Aorta (tissue), 5 donors: ENCODE measurements around the gene PRKD2. TPM values are rescaled to one million over a fixed set of nuclear protein-coding genes. Genes with fewer than 3 reads are reported as not detected.

Experiments
- ATAC-seq: fragments of 200-7000 bp; cut with Tn5 transposase; one replicate; pipeline ENCODE4 v1.9.1; 2022; ENCODE audit warnings: moderate library complexity; ENCODE audit not compliant: low FRiP score
- DNase-seq, 2 donors: peaks; one replicate each; pipeline ENCODE4 v3.0.0-alpha.2; 2020
- H3K27ac ChIP-seq, 2 donors: one replicate each; pipeline ENCODE4 v1.5.1; 2013; ENCODE audit warnings: low read length in 2 of 2, mild to moderate bottlenecking in 2 of 2, moderate library complexity in 2 of 2, control low read depth in 1 of 2, inconsistent platforms in 1 of 2, low read depth in 1 of 2
- H3K27me3 ChIP-seq, 2 donors: one replicate each; pipeline ENCODE4 v1.6.1; 2013; ENCODE audit warnings: control low read depth in 1 of 2, low read length in 1 of 2, mild to moderate bottlenecking in 1 of 2, moderate library complexity in 1 of 2; ENCODE audit not compliant: insufficient read depth in 2 of 2, control insufficient read depth in 1 of 2
- H3K36me3 ChIP-seq, 2 donors: one replicate each; pipeline ENCODE4 v1.6.1; 2013; ENCODE audit warnings: control low read depth in 1 of 2, low read length in 1 of 2, mild to moderate bottlenecking in 1 of 2; ENCODE audit not compliant: insufficient read depth in 2 of 2, control insufficient read depth in 1 of 2
- H3K4me1 ChIP-seq, 2 donors: one replicate each; pipeline ENCODE4 v1.6.1; 2013; ENCODE audit warnings: low read length in 2 of 2, control low read depth in 1 of 2, mild to moderate bottlenecking in 1 of 2, moderate library complexity in 1 of 2; ENCODE audit not compliant: insufficient read depth in 2 of 2, control insufficient read depth in 1 of 2
- H3K4me3 ChIP-seq, 2 donors: one replicate each; pipeline ENCODE4 v1.5.1; 2013; ENCODE audit warnings: low read length in 2 of 2, control low read depth in 1 of 2, mild to moderate bottlenecking in 1 of 2
- H3K9me3 ChIP-seq: one replicate; pipeline ENCODE4 v1.6.1; 2013; ENCODE audit warnings: mild to moderate bottlenecking, low read length; ENCODE audit not compliant: control insufficient read depth
- WGBS, 2 donors: extraction: QIAGEN DNeasy Blood & Tissue Kit; methylation state at CpG; one replicate each; pipeline ENCODE4 v1.1.7; 2013; 5-methylcytosine and 5-hydroxymethylcytosine counted together
- intact Hi-C, 2 donors: fragments of 100-400 bp; cut with DNase I; formaldehyde crosslinking; loops; one replicate each; pipeline versions ENCODE4 v1.14.2 to v1.15.0; 2022
- polyA plus RNA-seq, 2 donors: library from polyadenylated mRNA; stranded (reverse); fragments of 200-250 nt; gene quantifications; one replicate each; pipeline ENCODE4 v1.2.3, GENCODE V29; 2013
- total RNA-seq, 2 donors: library from RNA; stranded (reverse); fragmentation: NEBNext Ultra II Directional; extraction: Animal tissue kit (Norgen Biotek cat#: 25700); gene quantifications; one replicate each; pipeline ENCODE4 v1.2.1, GENCODE V29; 2021
- donor health status: healthy with polysubstance abuse.
- donor health status: Bipolar disorder and iron deficiency.
- donor health status: DM: no; HTN: no; CAD: no.
- donor health status: DM: no; HTN: no; CAD: no.
- donor health status: DM: yes; HTN: yes; CAD: no.

PRKD2 gene
- total and polyA plus RNA-seq, 4 donors: 15.3 to 79.2 (median 52.4) TPM

DNA sequence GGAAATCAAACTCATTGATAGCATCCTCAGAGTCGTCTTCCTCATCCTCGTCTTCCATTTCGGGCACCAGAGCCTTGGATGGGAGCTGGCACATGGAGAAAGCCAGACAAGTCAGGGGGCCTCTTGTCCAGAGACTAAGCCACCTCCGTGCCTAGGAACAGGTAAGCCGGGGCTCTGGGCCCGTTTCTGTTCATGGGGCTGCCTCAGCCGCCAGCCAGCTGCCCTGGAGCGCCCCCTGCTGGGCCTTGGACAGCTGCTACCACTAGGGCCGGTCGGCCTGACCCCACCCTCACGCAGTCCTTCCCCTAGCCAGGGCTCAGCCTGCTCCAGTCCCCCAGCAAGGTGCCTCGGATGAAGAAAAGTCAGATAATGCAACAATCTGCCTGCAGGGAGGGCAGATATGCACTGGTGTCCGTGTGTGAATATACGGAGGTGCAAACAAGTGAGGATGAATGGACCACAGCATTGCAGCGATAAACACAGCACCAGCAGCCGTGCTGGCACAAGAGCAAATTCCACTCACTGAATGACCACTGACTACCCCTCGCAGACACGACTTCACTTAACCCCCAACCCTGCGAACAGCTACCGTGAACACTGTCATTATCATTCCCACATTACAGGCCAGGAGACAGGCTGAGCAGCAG, 11.9 kb upstream of the PRKD2 start:
- 42% methylated on average over 20 of the region's 20 CpGs for WGBS, 2 donors
- ATAC-seq (peak; percentile 83), DNase-seq (peak; percentile 82 to 93)
- no peak overlapping the region for H3K27ac ChIP-seq
- peaks cover 0 to 12% of the 10 kb centered on the region in 2 donors for H3K36me3 ChIP-seq
- H3K9me3 ChIP-seq: no peaks in the 10 kb centered on the region
- no peak overlapping the region for H3K4me3 ChIP-seq
- intact Hi-C loops: loop anchor here in 1 of 2 donors (2.0 kb wide), 1 partner anchor 24 kb away; no protein-coding TSS in a partner anchor
- H3K4me1 ChIP-seq: no peaks in the 10 kb centered on the region
- H3K27me3 ChIP-seq: no peaks in the 10 kb centered on the region

DNA sequence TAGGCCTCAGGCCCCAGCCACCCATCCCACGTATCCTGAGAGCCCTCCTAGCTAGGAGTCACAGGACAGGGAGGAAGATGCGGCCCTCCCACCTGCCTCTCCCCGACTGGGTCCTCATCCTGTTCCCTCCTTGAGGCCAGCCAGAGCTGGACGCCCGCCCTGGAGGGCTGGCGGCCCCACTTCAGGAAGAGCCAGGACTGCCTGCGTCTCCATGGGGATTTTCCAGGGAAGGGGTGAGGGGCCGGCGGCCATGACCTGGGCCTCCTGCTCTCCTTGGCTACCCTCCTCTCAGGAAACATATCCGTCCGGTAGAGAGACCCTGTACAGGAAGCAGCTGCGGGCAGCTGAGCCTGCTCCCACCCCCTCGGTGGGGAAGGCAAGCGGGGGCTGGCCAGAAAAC, 11.3 kb upstream of the PRKD2 start:
- Histone ChIP-seq H3K27ac (no peak overlapping the region), H3K4me3 (no peak overlapping the region), H3K27me3 (no peaks in the 10 kb centered on the region), H3K9me3 (no peaks in the 10 kb centered on the region), H3K36me3 (peaks cover 0 to 12% of the 10 kb centered on the region in 2 donors), H3K4me1 (no peaks in the 10 kb centered on the region)
- WGBS, 2 donors: 75 to 82% methylated on average over 14 of the region's 14 CpGs
- intact Hi-C loops: loop anchor here in 1 of 2 donors (2.0 kb wide), 1 partner anchor 23 kb away; no protein-coding TSS in a partner anchor
- DNase-seq: no peak
- ATAC-seq: peak; percentile 16

DNA sequence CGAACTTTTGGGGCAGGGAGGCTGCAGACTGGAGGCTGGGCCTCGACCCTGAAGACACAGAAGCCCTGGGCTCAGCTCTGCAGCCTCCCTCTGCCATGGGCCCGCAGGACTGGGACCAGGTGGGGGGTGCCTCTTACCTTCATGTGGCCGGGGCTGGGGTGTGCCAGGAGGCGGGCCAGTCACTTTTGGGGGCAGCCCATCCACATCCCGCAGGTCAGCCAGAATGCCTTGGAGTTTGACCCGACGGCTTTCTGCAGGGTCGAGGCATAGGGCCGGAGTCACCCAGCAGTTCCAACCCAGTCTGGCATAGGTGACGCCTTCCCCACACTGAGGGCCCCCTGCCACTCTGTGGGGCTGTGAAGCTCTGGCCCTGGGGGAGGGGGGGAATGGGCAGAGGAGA, 10.8 kb upstream of the PRKD2 start:
- no peaks in the 10 kb centered on the region for H3K9me3 ChIP-seq
- WGBS, 2 donors: 86 to 88% methylated on average over 11 of the region's 11 CpGs
- DNase-seq: no peak
- no peak overlapping the region for H3K27ac ChIP-seq
- intact Hi-C loops: loop anchor here in 1 of 2 donors (2.0 kb wide), 1 partner anchor 23 kb away; no protein-coding TSS in a partner anchor
- no peaks in the 10 kb centered on the region for H3K4me1 ChIP-seq
- H3K36me3 ChIP-seq: peaks cover 0 to 11% of the 10 kb centered on the region in 2 donors
- ATAC-seq: no peak
- no peak overlapping the region for H3K4me3 ChIP-seq
- no peaks in the 10 kb centered on the region for H3K27me3 ChIP-seq

DNA sequence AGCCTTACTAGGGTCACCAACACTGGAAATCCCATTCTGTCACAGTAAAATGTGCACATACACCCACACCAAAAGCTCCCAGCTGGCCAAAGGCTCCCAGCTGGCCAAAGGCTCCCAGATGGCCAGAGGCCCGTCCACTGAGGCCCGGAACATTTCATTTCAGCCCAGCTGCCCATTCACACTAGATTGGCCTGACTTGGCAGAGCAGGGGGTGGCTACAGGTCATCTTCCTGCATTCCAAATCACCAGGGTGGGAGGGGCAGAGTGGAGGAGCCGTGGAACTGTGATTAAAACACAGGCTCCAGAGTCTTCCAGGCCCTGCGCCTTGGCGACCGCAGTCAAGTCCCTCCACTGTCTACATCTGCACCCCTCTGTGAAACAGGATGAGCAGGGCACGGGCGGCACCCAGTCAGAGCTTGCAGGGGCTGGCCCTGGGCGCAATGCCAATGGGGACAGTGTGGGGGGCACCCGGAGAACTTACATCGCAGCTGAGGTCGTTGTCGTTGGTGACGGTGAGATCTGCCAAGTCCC, 10.1 kb upstream of the PRKD2 start:
- ATAC-seq (no peak), DNase-seq (no peak)
- Histone ChIP-seq H3K36me3 (peaks cover 0 to 11% of the 10 kb centered on the region in 2 donors), H3K9me3 (no peaks in the 10 kb centered on the region), H3K27ac (no peak overlapping the region), H3K4me1 (no peaks in the 10 kb centered on the region), H3K27me3 (no peaks in the 10 kb centered on the region), H3K4me3 (no peak overlapping the region)
- 78 to 87% methylated on average over 14 of the region's 14 CpGs for WGBS, 2 donors
- intact Hi-C loops: no loop called here

DNA sequence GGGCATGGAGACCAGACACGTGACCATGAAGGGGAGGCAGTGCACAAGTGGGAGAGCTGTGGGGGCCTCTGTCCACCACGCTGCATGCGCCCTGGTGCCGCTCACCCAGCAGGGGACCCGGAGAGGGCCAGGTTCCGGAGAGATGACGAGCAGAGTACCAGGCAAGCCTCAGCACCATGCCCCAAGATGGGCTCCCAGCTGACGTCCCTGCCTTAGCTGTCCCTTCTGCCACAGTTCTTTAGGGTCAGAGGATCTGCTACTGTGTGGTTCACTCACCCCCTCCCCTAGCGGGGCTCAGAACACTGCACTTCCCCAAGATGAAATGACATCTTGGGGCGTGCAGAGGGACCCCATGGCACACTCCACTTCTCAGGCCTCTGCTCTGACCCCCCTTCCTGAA, 9.6 kb upstream of the PRKD2 start:
- no peak overlapping the region for H3K4me3 ChIP-seq
- H3K36me3 ChIP-seq: peaks cover 0 to 11% of the 10 kb centered on the region in 2 donors
- no peaks in the 10 kb centered on the region for H3K4me1 ChIP-seq
- no peak overlapping the region for H3K27ac ChIP-seq
- WGBS, 2 donors: 78 to 80% methylated on average over 10 of the region's 10 CpGs
- DNase-seq (no peak), ATAC-seq (no peak)
- H3K27me3 ChIP-seq: no peaks in the 10 kb centered on the region
- no peaks in the 10 kb centered on the region for H3K9me3 ChIP-seq
- intact Hi-C loops: no loop called here

DNA sequence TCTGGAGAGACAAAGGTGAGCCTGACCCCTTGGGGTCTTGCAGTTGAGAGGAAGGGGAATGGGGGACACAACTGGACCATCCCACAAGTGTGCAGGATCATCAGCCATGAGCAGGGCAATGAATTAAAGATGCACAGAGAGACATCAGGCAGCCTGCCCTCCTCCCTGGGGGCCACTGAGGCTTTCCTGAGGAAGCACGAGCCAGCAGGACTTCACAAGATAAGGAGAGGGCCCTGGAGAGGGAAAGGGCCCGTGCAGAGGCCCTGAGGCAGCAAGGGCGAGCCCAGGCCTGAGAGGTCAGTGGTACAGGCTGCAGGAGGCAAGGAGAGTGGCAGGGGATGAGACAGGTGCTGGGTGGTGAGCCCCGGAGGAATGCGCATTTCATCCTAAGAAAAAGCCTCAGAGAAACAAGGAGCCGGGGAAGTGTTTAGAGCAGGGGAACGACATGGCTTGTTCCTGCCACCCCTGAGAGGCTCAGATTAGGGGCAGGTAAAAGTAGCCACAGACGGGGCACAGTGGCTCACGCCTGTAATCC, 9.0 kb upstream of the PRKD2 start:
- intact Hi-C loops: no loop called here
- Histone ChIP-seq H3K9me3 (no peaks in the 10 kb centered on the region), H3K27me3 (no peaks in the 10 kb centered on the region), H3K36me3 (peaks cover 0 to 11% of the 10 kb centered on the region in 2 donors), H3K4me1 (no peaks in the 10 kb centered on the region), H3K27ac (no peak overlapping the region), H3K4me3 (no peak overlapping the region)
- DNase-seq (no peak), ATAC-seq (no peak)
- WGBS, 2 donors: 76 to 78% methylated on average over 9 of the region's 9 CpGs

DNA sequence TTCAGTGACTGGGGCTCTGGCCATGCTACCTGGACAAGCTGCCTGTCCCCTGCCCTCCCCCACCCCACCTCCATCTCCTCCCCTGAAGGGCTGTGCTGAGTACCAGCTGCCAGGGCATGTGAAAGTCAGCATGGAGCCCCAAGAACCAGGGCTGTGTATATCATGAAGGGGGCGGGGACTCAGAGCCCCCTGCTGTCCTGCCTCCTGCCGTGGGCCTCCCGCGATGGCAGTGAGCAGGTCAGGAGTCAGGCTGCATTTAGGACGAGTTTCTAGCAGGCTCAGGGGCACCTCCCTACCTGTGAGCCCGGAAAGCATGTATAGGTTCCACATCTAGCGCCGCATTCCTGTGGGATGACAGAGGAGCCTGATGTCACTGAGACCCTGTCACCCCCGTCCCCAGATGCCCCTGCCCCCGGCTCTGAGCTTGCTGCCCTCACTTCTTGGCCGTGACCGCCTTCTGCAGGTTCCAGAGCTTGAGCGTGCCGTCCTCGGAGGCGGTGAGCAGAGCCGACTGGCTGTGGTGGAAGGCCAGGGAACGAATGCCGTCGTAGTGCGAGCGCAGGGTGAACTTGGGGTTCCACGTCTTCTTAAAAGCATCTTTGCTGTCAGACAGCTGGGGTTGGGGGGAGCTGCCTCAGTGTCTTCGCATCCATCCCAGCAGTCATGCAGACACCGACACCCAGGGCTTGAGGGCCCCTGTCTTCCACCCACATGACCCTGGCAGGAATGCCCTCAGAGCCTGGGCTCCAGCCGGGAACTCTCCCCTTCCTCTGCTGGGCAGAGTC, 8.3 kb upstream of the PRKD2 start:
- ATAC-seq (no peak), DNase-seq (no peak)
- 86 to 89% methylated on average over 26 of the region's 26 CpGs for WGBS, 2 donors
- Histone ChIP-seq H3K4me3 (no peak overlapping the region), H3K27me3 (no peaks in the 10 kb centered on the region), H3K27ac (no peak overlapping the region), H3K36me3 (peaks cover 0 to 6% of the 10 kb centered on the region in 2 donors), H3K9me3 (no peaks in the 10 kb centered on the region), H3K4me1 (no peaks in the 10 kb centered on the region)
- intact Hi-C loops: no loop called here

DNA sequence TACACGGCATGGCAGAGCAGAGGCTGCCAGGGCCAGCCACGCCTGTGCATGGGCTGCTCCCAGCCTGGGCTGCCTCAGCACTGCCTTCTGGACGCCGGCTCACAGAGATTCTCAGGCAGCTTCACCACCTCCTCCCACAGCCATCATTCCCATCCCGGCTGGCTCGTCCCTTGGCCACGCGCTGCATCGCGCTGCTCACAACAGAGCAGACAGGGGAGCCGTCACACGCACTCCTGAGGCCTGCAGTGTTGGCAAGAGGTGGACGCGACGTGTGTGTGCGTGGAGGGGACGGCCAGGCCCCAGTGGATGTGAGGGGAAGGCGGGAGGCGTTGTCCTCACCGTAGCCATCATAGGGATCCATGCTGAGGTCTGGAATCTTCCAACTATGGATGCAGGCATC, 7.6 kb upstream of the PRKD2 start:
- H3K9me3 ChIP-seq: no peaks in the 10 kb centered on the region
- intact Hi-C loops: no loop called here
- H3K27ac ChIP-seq: no peak overlapping the region
- ATAC-seq (no peak), DNase-seq (peak in 1 of 2 donors; percentile 34)
- no peaks in the 10 kb centered on the region for H3K4me1 ChIP-seq
- H3K4me3 ChIP-seq: no peak overlapping the region
- 81 to 82% methylated on average over 20 of the region's 20 CpGs for WGBS, 2 donors
- H3K36me3 ChIP-seq: peaks cover 0 to 4% of the 10 kb centered on the region in 2 donors
- no peaks in the 10 kb centered on the region for H3K27me3 ChIP-seq
